HCT116 (cell line): ENCODE results near the gene VSNL1.

ENCODE experiments used
- CTCF ChIP-seq, 3 experiments: fragments of 200-600 bp in 1 of 3; sonication (generic) in 1 of 3; IDR thresholded peaks in 2 of 3; conservative IDR thresholded peaks in 1 of 3; 2 replicates each; pipeline ENCODE4 v1.5.1; 2012 to 2017; ENCODE audit warnings: low read depth in 2 of 3, low read length in 2 of 3, antibody characterized with exemption in 1 of 3, borderline replicate concordance in 1 of 3, control low read depth in 1 of 3, mild to moderate bottlenecking in 1 of 3, mixed read lengths in 1 of 3, mixed run types in 1 of 3, moderate library complexity in 1 of 3; ENCODE audit not compliant: insufficient read depth in 1 of 3
- EZH2 ChIP-seq: fragments of 200-600 bp; sonication (generic); IDR thresholded peaks from 2 replicates; pipeline ENCODE4 v1.6.1; 2017; ENCODE audit warnings: antibody characterized with exemption, mixed run types
- EZH2phosphoT487 ChIP-seq: fragments of 200-600 bp; IDR thresholded peaks from 2 replicates; pipeline ENCODE4 v1.6.1; 2018; ENCODE audit warnings: antibody characterized with exemption, borderline replicate concordance
- MAX ChIP-seq: IDR thresholded peaks from 2 replicates; pipeline ENCODE4 v1.6.1; 2012
- POLR2A ChIP-seq: IDR thresholded peaks from 2 replicates; pipeline ENCODE4 v1.7.0; 2011; ENCODE audit warnings: borderline replicate concordance; ENCODE audit not compliant: insufficient read depth, insufficient read length; ENCODE audit errors: extremely low read depth
- POLR2AphosphoS5 ChIP-seq: IDR thresholded peaks from 2 replicates; pipeline ENCODE4 v1.6.1; 2011; ENCODE audit warnings: mild to moderate bottlenecking, low read depth, low read length, moderate library complexity
- SIN3A ChIP-seq: IDR thresholded peaks from 2 replicates; pipeline ENCODE4 v1.6.1; 2012; ENCODE audit warnings: low read depth
- SP1 ChIP-seq: IDR thresholded peaks from 2 replicates; pipeline ENCODE4 v1.6.1; 2012; ENCODE audit warnings: low read depth
- TCF7L2 ChIP-seq: IDR thresholded peaks from 2 replicates; pipeline ENCODE4 v1.7.0; 2011; ENCODE audit warnings: borderline replicate concordance, inconsistent platforms; ENCODE audit not compliant: insufficient read depth, insufficient read length; ENCODE audit errors: extremely low read depth
- YY1 ChIP-seq: IDR thresholded peaks from 2 replicates; pipeline ENCODE4 v1.6.1; 2011; ENCODE audit warnings: low read length, low read depth, moderate library complexity, mild to moderate bottlenecking; ENCODE audit not compliant: insufficient replicate concordance; ENCODE audit errors: extremely low read depth

GRCh38 chr2:17621781-17622180 lies 81.3 kb downstream of the VSNL1 start:
- no peak for TF ChIP-seq EZH2phosphoT487
- TF ChIP-seq CTCF (IDR thresholded peaks at IDR 0.05 in 2 of 3, conservative IDR thresholded peaks at IDR 0.05 in 1 of 3; ENCODE audit: borderline replicate concordance in 1 of 3, insufficient read depth in 1 of 3, low read depth in 2 of 3, low read length in 2 of 3): no peak
- TF ChIP-seq EZH2: no peak
- no peak for TF ChIP-seq SP1
- no peak for TF ChIP-seq YY1
- no peak for TF ChIP-seq POLR2A
- no peak for TF ChIP-seq POLR2AphosphoS5
- no peak for TF ChIP-seq SIN3A
- no peak for TF ChIP-seq TCF7L2
- TF ChIP-seq MAX: peak; percentile 42; the same call in 1 of the 2 replicates
